ENCODE measurements around the gene ACAA1. TPM values are rescaled to one million over a fixed set of nuclear protein-coding genes. Genes with fewer than 3 reads are reported as not detected.

ACAA1 gene
- total and polyA plus RNA-seq, 2 of the 13 experiments (the other 11 are each of a cell fraction or from before 2014, with no cell fraction given), result 60.8 to 188 TPM

GRCh38 chr3:38136777-38137614, at the start of gene ACAA1 (continued):
- no peak for TF ChIP-seq AGO1 (IDR thresholded peaks at IDR 0.05; ENCODE audit: low read depth, low read length, poor library complexity, severe bottlenecking)
- TF ChIP-seq TRIM24 (CRISPR knock-in tag; IDR thresholded peaks at IDR 0.05), result no peak
- TF ChIP-seq HNRNPLL (IDR thresholded peaks at IDR 0.05; ENCODE audit: low read depth, low read length, poor library complexity, severe bottlenecking), result peak; percentile 76
- TF ChIP-seq CTCF (CRISPR knock-in tag; IDR thresholded peaks at IDR 0.05), result no peak
- peak; percentile 68; the same call in 1 of the 2 replicates for TF ChIP-seq SNAPC4 (CRISPR knock-in tag; IDR thresholded peaks at IDR 0.05)
- peak; percentile 72; the same call in 1 of the 2 replicates for TF ChIP-seq KAT8 (CRISPR knock-in tag; IDR thresholded peaks at IDR 0.05)
- peak; percentile 31; the same call in 1 of the 2 replicates for TF ChIP-seq ZNF232 (CRISPR knock-in tag; IDR thresholded peaks at IDR 0.05; ENCODE audit: borderline replicate concordance)
- peak; percentile 67 for TF ChIP-seq YY1 (IDR thresholded peaks at IDR 0.05; ENCODE audit: insufficient read depth, insufficient replicate concordance, low read depth, low read length)
- peak; percentile 61 for TF ChIP-seq ZSCAN9 (CRISPR knock-in tag; IDR thresholded peaks at IDR 0.05; ENCODE audit: borderline replicate concordance)
- peak; percentile 95 for TF ChIP-seq TAF1 (CRISPR knock-in tag; IDR thresholded peaks at IDR 0.05)
- peak; percentile 78; the same call in 1 of the 2 replicates for TF ChIP-seq UBTF (CRISPR knock-in tag; IDR thresholded peaks at IDR 0.05)
- TF ChIP-seq ARID3A (IDR thresholded peaks at IDR 0.05; ENCODE audit: low read depth, low read length), result 0 out of 2 replicates have a peak, but pooled peaks have one; percentile 20
